ENCODE results near the gene MAPKAP1.

MAPKAP1 gene

DNA sequence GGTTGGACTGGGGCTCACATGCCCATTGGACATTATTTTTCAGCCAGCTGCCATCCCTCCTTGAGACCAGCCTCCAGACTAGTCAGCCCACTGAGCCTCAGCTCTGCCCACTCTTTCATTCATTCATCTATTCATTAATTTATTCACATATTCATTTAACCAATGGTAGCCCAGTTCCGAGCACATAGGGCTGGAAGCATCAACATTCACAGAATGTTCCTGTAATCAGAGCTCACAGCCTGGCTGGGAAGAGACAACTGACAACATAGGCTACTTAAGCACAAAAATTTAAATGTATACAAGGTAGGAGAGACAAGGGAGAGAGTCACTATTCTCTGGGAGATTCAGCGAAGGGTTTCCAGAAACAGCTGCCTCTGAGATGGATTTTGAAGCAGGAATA lies 23.2 kb upstream of the MAPKAP1 start:
- no peak for DNase-seq (ENCODE audit: low spot score)
- TF ChIP-seq, protein P1, sequence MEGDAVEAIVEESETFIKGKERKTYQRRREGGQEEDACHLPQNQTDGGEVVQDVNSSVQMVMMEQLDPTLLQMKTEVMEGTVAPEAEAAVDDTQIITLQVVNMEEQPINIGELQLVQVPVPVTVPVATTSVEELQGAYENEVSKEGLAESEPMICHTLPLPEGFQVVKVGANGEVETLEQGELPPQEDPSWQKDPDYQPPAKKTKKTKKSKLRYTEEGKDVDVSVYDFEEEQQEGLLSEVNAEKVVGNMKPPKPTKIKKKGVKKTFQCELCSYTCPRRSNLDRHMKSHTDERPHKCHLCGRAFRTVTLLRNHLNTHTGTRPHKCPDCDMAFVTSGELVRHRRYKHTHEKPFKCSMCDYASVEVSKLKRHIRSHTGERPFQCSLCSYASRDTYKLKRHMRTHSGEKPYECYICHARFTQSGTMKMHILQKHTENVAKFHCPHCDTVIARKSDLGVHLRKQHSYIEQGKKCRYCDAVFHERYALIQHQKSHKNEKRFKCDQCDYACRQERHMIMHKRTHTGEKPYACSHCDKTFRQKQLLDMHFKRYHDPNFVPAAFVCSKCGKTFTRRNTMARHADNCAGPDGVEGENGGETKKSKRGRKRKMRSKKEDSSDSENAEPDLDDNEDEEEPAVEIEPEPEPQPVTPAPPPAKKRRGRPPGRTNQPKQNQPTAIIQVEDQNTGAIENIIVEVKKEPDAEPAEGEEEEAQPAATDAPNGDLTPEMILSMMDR (IDR thresholded peaks at IDR 0.05; ENCODE audit: extremely low read depth, missing control alignments) = no peak

DNA sequence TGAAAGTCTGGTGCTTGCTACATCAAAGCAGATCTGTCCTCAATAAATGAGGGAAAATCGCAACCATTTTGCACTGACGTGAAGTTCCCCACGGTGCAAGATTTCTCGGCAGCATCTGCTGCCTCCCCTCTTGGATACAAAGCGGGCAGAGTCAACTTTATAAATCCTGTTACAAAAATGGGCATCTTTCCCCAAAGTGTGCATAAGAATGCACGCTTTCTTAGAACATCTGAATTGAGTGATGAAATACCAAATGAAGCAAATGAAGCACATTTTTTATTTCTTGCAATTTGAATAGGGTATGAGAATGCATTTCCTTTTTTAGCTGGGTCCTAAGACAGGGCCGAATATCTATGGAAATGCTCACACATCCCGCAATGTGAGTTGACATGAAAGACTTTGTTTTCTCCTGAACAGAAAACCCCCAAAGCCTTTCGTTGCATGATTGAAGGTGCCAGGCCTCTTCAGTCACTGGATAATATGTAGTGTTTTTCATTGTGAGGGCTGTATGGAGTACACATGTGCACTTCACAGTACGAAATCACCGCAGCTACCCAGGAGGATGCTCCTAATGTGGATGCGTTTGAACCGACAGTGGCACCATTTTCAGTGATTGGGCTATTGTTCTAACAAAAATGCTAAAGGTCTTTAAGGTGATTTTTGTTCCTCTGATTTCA lies 19.6 kb upstream of the MAPKAP1 start:
- DNase-seq (ENCODE audit: low spot score) = no peak
- TF ChIP-seq, protein P1 (IDR thresholded peaks at IDR 0.05; ENCODE audit: extremely low read depth, missing control alignments) = no peak

DNA sequence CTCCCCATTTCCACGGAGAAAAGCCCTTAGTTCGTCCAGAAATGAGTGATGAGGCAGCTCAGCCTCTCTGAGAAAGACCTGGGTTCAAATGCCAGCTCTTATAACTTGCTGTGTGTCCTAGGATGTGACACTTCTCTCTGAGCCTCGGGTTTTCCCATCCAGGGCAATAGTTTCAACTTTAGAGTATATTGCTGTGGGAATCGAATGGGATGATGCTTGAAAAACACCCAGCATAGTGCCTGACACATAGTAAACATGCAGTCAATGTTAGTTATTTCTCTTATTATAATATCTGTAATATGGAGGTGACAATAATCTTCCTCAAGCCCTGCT lies 430 bp upstream of the MAPKAP1 start:
- DNase-seq (ENCODE audit: low spot score) = no peak
- TF ChIP-seq, protein P1 (IDR thresholded peaks at IDR 0.05; ENCODE audit: extremely low read depth, missing control alignments) = no peak

DNA sequence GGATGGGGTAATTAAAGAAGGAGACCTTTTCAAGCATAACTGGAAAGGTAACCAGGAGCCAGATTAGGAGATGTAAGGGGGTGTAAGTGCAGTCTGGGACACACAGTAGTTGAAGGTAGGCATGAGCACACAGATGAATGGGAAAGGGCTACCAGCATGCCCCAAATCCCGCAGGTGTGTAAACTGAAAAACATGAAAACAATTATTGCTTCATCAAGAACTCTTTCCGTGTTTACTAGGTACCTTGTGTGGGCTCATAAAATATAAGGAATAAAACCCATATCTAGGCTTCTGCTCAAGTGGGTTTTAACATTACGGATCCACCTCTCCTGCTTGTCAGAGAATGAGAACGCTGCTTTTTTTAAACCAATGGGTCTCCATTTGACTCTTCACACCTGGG lies 1.1 kb downstream of the MAPKAP1 start:
- no peak for DNase-seq (ENCODE audit: low spot score)
- TF ChIP-seq, protein P1 (IDR thresholded peaks at IDR 0.05; ENCODE audit: extremely low read depth, missing control alignments) = no peak

DNA sequence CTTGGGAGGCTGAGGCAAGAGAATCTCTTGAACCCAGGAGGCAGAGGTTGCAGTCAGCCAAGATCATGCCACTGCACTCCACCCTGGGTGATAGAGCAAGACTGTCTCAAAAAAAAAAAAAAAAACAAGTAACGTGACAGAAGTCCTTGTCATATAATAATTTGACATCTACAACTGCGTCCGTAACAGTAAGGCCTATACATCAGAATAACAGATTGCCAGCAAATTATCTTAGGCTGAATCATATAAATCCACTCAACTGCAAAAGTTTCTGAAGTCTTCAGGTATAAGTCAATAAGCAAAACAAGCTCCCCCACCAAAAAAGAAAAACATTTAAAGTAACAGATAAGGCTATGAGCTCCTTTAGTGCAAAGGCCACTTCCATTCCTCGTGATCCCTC lies 3.3 kb downstream of the MAPKAP1 start:
- no peak for DNase-seq (ENCODE audit: low spot score)
- TF ChIP-seq, protein P1 (IDR thresholded peaks at IDR 0.05; ENCODE audit: extremely low read depth, missing control alignments) = no peak

DNA sequence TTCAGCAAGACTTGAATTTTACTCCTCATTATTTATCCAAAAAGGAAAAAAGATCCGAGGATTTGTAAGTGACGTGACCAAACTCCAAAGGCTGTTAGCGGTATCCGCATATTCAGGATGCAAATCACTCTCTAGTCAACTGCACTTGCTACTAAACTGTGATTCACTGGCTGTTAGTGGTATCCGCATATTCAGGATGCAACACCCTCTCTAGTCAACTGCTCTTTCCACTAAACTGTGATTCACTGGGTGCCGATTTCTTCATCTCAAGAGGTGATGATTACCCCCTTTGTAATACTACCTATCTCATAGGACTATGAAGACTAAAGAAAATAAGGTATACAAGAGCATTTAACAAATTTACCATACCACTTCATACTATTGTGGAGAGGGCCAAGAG lies 5.7 kb downstream of the MAPKAP1 start:
- TF ChIP-seq, protein P1 (IDR thresholded peaks at IDR 0.05; ENCODE audit: extremely low read depth, missing control alignments) = no peak
- peak; percentile 30 for DNase-seq (ENCODE audit: low spot score)

DNA sequence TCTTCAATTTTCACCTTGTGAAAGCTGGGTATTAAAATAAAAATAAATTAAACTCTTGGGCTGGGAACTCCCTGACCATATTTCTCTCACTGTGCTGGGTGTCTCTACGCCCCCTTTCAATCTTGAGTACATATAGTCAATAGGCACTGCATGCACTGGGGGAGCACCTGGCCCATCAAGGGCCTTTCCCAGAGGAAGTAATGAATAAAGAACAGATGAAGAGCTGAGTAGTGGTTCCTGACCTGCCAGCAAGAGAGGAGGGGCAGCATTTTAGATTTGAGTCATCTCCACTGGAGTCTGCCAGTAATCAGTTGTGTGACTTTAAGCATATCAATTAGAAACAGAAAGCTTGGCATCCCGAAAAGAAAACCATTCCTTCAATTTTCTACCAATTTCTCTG lies 6.2 kb downstream of the MAPKAP1 start:
- TF ChIP-seq, protein P1 (IDR thresholded peaks at IDR 0.05; ENCODE audit: extremely low read depth, missing control alignments) = no peak
- DNase-seq (ENCODE audit: low spot score) = peak; percentile 77
